ENCODE measurements around the gene ANGEL1.
A peak's percentile ranks its signal among the peaks of the same experiment; 100 is the strongest.

ANGEL1 gene

GRCh38 chr14:76778546-76779215 lies 34.0 kb downstream of the ANGEL1 start:
- no peak for DNase-seq

- DNase-seq = no peak
Observed at GRCh38 chr14:76777721-76778120, 35.0 kb downstream of the ANGEL1 start.

GRCh38 chr14:76776428-76777251 lies 36.0 kb downstream of the ANGEL1 start:
- no peak for DNase-seq

- no peak for DNase-seq
Observed at GRCh38 chr14:76775695-76776427, 36.8 kb downstream of the ANGEL1 start.

- no peak for DNase-seq
Observed at GRCh38 chr14:76774821-76775694, 37.6 kb downstream of the ANGEL1 start.

GRCh38 chr14:76773956-76774820 lies 38.5 kb downstream of the ANGEL1 start:
- no peak for DNase-seq

- no peak for DNase-seq
Observed at GRCh38 chr14:76773188-76773885, 39.3 kb downstream of the ANGEL1 start.

- no peak for DNase-seq
Observed at GRCh38 chr14:76772300-76773187, 40.1 kb downstream of the ANGEL1 start.

- no peak for DNase-seq
Observed at GRCh38 chr14:76771437-76771980, 41.2 kb downstream of the ANGEL1 start.

- no peak for DNase-seq
Observed at GRCh38 chr14:76770521-76771436, 41.9 kb downstream of the ANGEL1 start.

- DNase-seq = no peak
Observed at GRCh38 chr14:76769636-76770292, 42.9 kb downstream of the ANGEL1 start.

GRCh38 chr14:76768671-76769500 lies 43.8 kb downstream of the ANGEL1 start:
- DNase-seq = no peak

GRCh38 chr14:76767681-76768656 lies 44.7 kb downstream of the ANGEL1 start:
- peak; percentile 35 for DNase-seq

- no peak for DNase-seq
Observed at GRCh38 chr14:76765461-76765931, 47.2 kb downstream of the ANGEL1 start.

Measured in NCI-H510A treated with DMSO at 0.1 percent for 48 hours (cell line).